Colon (tissue), 2 donors: Measurements from ENCODE around the gene SYT11.
"Not testable (repeated sequence)": the region's sequence is repeated elsewhere in the genome, so short reads cannot be mapped to it uniquely, and the experiment has no call there.

Experiments used
- FAIRE-seq: peaks from 2 replicates; lab custom pipeline; 2012; peaks lifted over from hg19 to GRCh38; lab: Jason Lieb, UNC
- donor health status: control.
- donor health status: control.

The SYT11 gene

DNA sequence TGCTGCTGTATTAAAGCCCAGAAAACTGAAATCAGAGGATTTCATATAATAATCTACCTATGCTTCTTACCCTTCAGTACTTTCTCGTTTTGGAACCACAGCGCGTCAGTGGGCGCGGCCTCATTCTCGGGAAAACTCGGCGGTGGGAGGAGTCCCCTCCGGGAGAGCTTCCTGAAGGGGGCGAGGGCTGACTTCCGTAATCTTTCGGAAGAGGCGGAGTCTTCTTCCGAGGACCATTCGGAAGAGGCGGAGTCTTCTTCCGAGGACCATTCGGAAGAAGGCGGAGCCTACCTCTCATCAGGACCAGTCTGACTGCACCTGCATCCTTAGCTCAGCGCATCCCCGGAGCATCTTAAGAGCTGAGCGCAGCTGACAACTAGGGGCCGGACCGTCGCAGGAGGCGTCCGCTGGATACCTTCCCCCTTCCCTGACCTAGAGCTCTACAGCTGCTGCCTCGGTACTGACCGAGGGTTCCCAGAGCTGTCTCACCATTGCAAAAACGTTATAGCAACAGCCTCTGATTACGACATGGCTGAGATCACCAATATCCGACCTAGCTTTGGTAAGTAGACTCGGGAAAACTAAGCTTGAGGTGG lies at the start of gene SYT11:
Gene SYT11 (plus strand): TSS at position 334 of the 596 bp plus-strand sequence. CDS start 195 bp downstream, at position 529.
- FAIRE-seq, result peak; percentile 61

DNA sequence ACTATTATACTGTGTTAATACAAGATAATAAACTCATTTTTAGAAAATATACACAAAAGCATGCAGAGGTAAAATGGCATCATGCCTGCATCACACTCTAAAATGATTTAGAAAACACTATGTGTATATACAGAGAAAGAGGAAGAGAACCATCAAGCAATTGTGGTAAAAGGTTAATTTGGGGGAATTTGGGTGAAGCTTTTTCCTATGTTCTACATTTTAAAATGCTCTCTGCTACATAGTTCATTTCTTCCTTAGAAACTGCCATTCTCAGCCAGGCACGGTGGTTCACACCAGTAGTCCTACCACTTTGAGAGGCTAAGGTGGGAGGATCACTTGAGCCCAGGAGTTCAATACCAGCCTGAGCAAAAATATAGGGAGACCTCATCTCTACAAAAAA lies 46.5 kb upstream of the SYT11 start:
- FAIRE-seq, result no peak

DNA sequence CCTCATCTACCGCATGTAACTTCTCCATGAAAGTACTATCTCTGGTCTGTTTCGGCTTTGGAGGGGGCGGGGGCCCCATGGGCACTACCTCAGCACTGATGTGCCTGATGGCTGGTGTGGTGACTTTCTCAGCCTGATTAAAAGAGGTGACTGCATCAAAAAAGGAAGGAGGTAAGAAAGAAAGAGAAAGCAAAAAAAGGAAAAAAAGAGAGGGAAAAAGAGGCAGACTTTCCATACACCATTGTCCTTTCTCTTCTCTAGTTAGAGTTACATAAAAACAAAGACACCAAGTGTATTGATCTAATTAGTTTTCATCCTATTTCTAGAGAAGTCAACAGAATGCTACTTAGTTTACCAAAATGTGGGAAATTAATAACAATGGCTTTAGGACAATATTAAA lies 45.7 kb upstream of the SYT11 start:
- FAIRE-seq, result no peak

DNA sequence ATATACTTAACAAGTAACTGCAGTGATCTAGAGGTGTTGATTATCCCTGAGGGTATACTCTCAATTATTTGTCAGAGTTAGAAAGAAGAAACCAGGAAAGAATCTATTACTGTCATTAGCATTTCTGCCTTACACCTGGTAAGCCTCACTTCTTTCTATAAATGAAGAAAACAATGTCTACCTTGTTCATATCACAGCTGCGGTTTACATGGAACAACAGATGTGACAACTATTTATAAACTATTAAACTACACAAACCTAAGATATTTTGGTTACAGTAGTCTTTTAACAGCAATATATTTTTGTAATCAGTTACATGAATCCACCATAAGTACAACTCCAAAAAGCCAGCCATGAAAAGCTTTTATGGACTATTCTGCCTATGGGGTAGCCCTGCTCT lies 43.0 kb upstream of the SYT11 start:
- no peak for FAIRE-seq

GRCh38 chr1:155827450-155827849 lies 31.9 kb upstream of the SYT11 start:
- FAIRE-seq, result no peak

- no peak for FAIRE-seq
These were observed 27.9 kb upstream of the SYT11 start for GRCh38 chr1:155831279-155831976.

- FAIRE-seq, result no peak
These were observed 25.6 kb upstream of the SYT11 start for GRCh38 chr1:155833665-155834295.

- FAIRE-seq, result no peak
These were observed 25.0 kb upstream of the SYT11 start for GRCh38 chr1:155834296-155834926.

DNA sequence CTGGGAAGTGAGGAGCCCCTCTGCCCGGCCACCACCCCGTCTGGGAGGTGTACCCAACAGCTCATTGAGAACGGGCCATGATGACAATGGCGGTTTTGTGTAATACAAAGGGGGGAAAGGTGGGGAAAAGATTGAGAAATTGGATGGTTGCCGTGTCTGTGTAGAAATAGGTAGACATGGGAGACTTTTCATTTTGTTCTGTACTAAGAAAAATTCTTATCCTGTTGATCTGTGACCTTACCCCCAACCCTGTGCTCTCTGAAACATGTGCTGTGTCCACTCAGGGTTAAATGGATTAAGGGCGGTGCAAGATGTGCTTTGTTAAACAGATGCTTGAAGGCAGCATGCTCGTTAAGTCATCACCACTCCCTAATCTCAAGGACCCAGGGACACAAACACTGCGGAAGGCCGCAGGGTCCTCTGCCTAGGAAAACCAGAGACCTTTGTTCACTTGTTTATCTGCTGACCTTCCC lies 24.4 kb upstream of the SYT11 start:
- FAIRE-seq, result not testable (repeated sequence)

- no peak for FAIRE-seq
These were observed 23.8 kb upstream of the SYT11 start for GRCh38 chr1:155835548-155835947.

- no peak for FAIRE-seq
These were observed 19.0 kb upstream of the SYT11 start for GRCh38 chr1:155840386-155840785.

DNA sequence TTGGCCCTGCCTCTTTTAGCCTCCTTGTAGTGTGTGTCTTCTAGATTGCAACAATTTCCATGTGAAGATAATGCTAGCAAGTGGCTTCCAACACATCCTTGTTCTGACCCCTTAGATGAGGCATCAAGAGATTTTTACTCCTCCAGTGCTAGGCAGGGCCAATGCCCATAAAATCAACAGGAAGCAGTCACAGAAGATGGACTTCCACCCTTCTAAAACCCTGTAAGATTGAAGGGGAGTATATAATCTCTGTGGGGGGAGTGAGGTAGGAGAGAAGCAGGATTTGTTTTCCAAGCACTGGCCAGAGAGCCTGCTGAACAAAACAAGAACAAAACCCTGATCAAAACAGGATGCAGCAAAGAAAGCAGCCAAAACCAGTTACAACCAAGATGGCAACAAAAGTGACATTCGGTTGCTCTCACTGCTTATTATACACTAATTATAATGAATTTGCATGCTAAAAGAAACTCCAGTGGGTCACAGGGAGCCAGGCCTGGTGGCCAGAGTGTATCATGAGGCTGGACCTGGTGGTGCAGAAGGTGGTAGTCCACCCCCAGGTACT lies 14.4 kb upstream of the SYT11 start:
- FAIRE-seq, result no peak

DNA sequence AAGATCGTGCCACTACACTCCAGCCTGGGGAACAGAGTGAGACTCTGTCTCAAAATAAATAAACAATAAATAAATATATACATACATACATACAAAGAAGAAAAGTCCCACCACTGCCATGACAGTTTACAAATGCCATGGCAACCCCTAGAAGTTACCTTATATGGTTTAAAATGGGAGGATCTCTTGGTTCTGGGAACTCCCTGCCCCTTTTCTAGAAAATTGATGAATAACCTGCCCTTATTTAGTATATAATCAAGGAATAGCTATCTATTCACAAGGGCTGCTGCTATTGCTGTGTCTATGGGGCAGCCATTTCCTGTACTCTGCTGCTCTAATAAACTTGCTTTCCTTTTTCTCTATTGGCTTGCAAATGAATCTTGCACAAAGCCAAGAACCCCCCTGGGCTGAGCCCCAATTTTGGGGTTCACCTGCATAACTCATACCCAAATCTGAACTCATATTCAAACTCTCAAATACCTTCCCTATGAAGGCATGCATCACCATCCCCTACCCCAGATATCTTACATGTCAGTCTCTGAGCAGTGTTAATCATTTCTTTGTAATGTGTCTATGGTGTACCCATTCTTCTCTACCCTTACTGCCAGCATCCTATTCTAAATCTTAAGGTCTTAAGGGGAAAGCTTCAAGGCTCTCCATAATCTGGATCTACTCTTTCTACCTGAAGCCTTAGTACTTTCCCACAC lies 11.4 kb upstream of the SYT11 start:
- FAIRE-seq, result no peak

- FAIRE-seq, result no peak
These were observed 9.0 kb upstream of the SYT11 start for GRCh38 chr1:155850345-155850744.

GRCh38 chr1:155856257-155856974 lies 3.0 kb upstream of the SYT11 start:
- FAIRE-seq, result no peak

DNA sequence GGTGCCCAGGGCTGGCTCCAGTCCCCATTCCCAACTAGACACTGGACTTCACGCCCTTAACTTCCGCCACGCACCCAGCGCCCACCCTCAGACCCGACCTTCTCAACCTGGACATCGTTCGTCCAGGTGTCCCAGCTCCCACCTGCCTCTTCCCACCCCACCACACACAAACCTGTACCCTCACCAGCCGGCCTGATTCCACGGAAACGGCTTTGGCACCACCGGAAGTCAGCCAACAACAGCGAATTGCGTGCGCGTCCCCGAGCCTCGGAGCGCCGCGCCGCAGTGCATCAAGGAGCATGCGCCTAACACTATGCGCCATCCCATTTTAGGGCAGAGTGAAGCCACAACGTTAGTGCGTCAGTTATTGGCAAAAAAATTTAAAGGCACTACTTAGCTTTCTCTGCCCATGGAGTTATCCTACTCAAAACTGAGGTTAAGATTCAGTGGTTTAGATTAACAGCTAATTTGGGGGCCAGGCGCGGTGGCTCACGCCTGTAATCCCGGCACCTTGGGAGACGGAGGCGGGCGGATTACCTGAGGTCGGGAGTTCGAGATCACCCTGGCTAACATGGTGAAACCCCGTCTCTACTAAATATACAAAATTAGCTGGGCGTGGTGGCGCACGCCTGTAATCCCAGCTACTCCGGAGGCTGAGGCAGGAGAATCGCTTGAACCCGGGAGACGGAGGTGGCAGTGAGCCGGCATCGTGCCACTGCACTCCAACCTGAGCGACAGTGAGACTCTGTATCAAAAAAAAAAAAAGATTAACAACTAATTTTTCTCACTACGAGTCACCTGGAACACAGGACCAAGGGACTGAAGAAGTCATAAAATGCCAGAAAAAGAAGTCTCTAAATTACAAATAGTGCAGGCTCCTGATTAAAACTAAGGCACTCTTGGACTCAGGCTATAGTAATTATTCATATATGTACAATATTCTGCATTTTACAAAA lies 2.1 kb upstream of the SYT11 start, which contains the start of gene GON4L:
Gene GON4L (minus strand): TSS at position 240 of the 956 bp plus-strand sequence. CDS start 3,434 bp downstream, outside the sequence.
- FAIRE-seq, result no peak

DNA sequence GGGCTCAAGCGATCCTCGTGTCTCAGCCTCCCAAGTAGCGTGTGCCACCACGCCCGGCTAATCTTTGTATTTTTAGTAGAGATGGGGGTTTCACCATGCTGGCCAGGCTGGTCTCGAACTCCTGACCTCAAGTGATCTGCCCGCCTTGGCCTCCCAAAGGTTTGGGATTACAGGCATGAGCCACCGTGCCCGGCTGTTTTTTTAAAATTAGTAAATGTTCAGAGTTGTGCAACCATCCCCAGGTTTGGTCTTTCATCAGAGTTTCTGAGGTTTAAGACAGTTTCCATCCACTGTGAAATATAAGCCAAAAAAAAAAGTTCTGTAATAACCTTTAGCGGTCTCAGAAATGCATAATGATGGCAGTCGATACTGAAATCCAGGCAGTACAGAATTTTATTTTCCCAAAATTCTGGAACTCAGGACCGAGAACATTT lies 550 bp upstream of the SYT11 start:
- FAIRE-seq, result no peak

- FAIRE-seq, result no peak
These were observed 809 bp downstream of the SYT11 start for GRCh38 chr1:155859881-155860871.
